A673 (cell line): ENCODE data around the gene SLC9A8.

Source experiments
- CTCF ChIP-seq: fragments of 300-800, 200-600 bp; sonication (generic); conservative IDR thresholded peaks from 2 replicates; pipeline ENCODE4 v1.5.1; 2017; ENCODE audit warnings: low read depth, mild to moderate bottlenecking, antibody characterized with exemption, low read length, moderate library complexity, mixed read lengths
- EZH2 ChIP-seq: fragments of 200-600 bp; sonication (generic); IDR thresholded peaks from 2 replicates; pipeline ENCODE4 v1.6.1; 2017; ENCODE audit warnings: borderline replicate concordance, low read depth, mild to moderate bottlenecking, mixed read lengths, antibody characterized with exemption, low read length; ENCODE audit not compliant: poor library complexity, severe bottlenecking

- TF ChIP-seq CTCF, result no peak
- TF ChIP-seq EZH2, result no peak
Observed at GRCh38 chr20:49795135-49795424, 17.5 kb upstream of the SLC9A8 start.
